Caco-2 (cell line): ENCODE results near the gene S100A16. TPM values are rescaled to one million over a fixed set of nuclear protein-coding genes. Genes with fewer than 3 reads are reported as not detected.
"Not testable (repeated sequence)": the region's sequence is repeated elsewhere in the genome, so short reads cannot be mapped to it uniquely, and the experiment has no call there.

Source experiments
- BruUV-seq: library from RNA; stranded (reverse); fragments of 400-500 nt; replicated peaks from 2 replicates; lab custom pipeline; 2021; lab: Mats Ljungman, UMichigan
- CTCF ChIA-PET: fragments of 300-600 bp; sonication (Branson Sonifier 250); formaldehyde crosslinking; loops from one replicate; lab custom pipeline; 2022; ENCODE audit warnings: antibody characterized with exemption; lab: Charles Lee
- POLR2A ChIA-PET: fragments of 300-600 bp; sonication (Branson Sonifier 250); formaldehyde crosslinking; loops from one replicate; lab custom pipeline; 2022; ENCODE audit warnings: antibody characterized with exemption; lab: Charles Lee
- DNase-seq, 2 experiments: peaks; one replicate each; pipeline versions ENCODE4 v3.0.0 to v3.0.0-alpha.2; 2020 to 2022
- H3K27me3 ChIP-seq: replicated peaks from 2 replicates; pipeline ENCODE4 v1.6.0; 2011; ENCODE audit warnings: low read length; ENCODE audit not compliant: control insufficient read depth, insufficient read depth
- H3K36me3 ChIP-seq: 2 replicates; pipeline ENCODE4 v1.5.1; 2011; ENCODE audit warnings: low read length; ENCODE audit not compliant: control insufficient read depth, insufficient read depth
- H3K4me1 ChIP-seq: fragments of 250-450 bp; sonication (Bioruptor Pico); 2 replicates; pipeline ENCODE4 v1.5.1; 2020; ENCODE audit warnings: mild to moderate bottlenecking
- H3K4me3 ChIP-seq: 2 replicates; pipeline ENCODE4 v1.5.1; 2011; ENCODE audit warnings: low read depth, mild to moderate bottlenecking, control low read depth, low read length
- H3K9me3 ChIP-seq: fragments of 250-450 bp; sonication (Bioruptor Pico); 2 replicates; pipeline ENCODE4 v1.5.1; 2020; ENCODE audit warnings: mild to moderate bottlenecking, moderate library complexity
- H3K27ac Mint-ChIP-seq: one replicate; pipeline ENCODE4 v1.8.0; 2022; ENCODE audit warnings: mixed read lengths; ENCODE audit not compliant: unreplicated experiment
- H3K27me3 Mint-ChIP-seq: one replicate; pipeline ENCODE4 v1.8.0; 2022; ENCODE audit warnings: mixed read lengths; ENCODE audit not compliant: insufficient read depth, unreplicated experiment
- H3K36me3 Mint-ChIP-seq: one replicate; pipeline ENCODE4 v1.8.0; 2022; ENCODE audit warnings: mild to moderate bottlenecking, mixed read lengths; ENCODE audit not compliant: insufficient read depth, unreplicated experiment
- H3K4me1 Mint-ChIP-seq: one replicate; pipeline ENCODE4 v1.8.0; 2022; ENCODE audit warnings: low read depth, mixed read lengths; ENCODE audit not compliant: unreplicated experiment
- H3K4me3 Mint-ChIP-seq: one replicate; pipeline ENCODE4 v1.8.0; 2022; ENCODE audit warnings: mild to moderate bottlenecking, moderate library complexity, mixed read lengths; ENCODE audit not compliant: unreplicated experiment
- H3K9me3 Mint-ChIP-seq: one replicate; pipeline ENCODE4 v1.8.0; 2022; ENCODE audit warnings: mixed read lengths; ENCODE audit not compliant: unreplicated experiment
- CTCF ChIP-seq, 2 experiments: fragments of 200-600 bp in 1 of 2; IDR thresholded peaks; 1 replicate in 1 of 2; 2 replicates in 1 of 2; pipeline versions ENCODE4 v1.5.1 to v1.8.0; 2011 to 2022; ENCODE audit warnings: antibody characterized with exemption in 1 of 2, control low read depth in 1 of 2, inconsistent platforms in 1 of 2, low read depth in 1 of 2, low read length in 1 of 2, mild to moderate bottlenecking in 1 of 2, moderate library complexity in 1 of 2; ENCODE audit not compliant: insufficient read depth in 1 of 2, severe bottlenecking in 1 of 2, unreplicated experiment in 1 of 2
- intact Hi-C: fragments of 100-400 bp; cut with micrococcal nuclease; formaldehyde crosslinking; loops from one replicate; pipeline ENCODE4 v1.10.0; 2022; ENCODE audit not compliant: unreplicated experiment
- total RNA-seq: library from RNA; stranded (reverse); gene quantifications from 2 replicates; pipeline ENCODE4 v1.2.3, GENCODE V29; 2022

S100A16 gene
- total RNA-seq, 1 experiment from 2014 or later: 243 TPM

DNA sequence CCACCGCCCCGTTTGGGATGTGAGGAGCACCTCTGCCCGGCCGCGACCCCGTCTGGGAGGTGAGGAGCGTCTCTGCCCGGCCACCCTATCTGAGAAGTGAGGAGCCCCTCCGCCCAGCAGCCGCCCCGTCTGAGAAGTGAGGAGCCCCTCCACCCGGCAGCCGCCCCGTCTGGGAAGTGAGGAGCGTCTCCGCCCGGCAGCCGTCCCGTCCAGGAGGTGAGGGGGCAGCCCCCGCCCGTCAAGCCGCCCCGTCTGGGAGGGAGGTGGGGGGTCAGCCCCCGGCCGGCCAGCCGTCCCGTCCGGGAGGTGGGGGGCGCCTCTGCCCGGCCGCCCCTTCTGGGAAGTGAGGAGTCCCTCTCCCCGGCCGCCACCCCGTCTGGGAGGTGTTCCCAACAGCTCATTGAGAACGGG is 37.9 kb downstream of the S100A16 start:
- peak overlapping the region; percentile 73 for H3K27ac Mint-ChIP-seq
- peaks cover 62% of the 10 kb centered on the region for H3K4me1 ChIP-seq
- H3K36me3 ChIP-seq, BruUV-seq, H3K4me3 Mint-ChIP-seq, H3K9me3 Mint-ChIP-seq, CTCF ChIA-PET, H3K27me3 Mint-ChIP-seq, H3K4me3 ChIP-seq, POLR2A ChIA-PET, H3K9me3 ChIP-seq, DNase-seq, H3K27me3 ChIP-seq: not testable (repeated sequence)
- peaks cover 63% of the 10 kb centered on the region for H3K4me1 Mint-ChIP-seq
- peaks cover 20% of the 10 kb centered on the region for H3K36me3 Mint-ChIP-seq
- intact Hi-C loops: loop anchor here (5.0 kb wide), 1 partner anchor 97 kb away; the partner anchor contains the start of gene ILF2

DNA sequence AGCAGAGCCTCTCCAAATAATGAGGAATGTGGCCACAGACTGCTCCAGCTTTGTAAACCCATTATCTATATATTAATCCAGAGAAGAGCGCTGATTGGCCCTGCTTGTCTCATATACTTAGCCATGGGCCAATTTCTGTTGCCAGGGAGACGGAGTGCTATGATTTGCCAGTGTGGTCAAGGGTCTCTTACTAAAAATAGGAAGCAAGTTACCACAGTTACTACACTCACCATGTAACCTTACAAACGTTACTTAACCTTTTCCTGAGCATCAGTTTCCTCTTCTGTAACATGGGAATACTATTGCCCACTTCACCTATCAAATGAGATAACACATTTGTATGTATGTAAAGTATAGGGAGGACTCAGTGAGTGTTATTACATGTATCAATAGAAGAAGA is 39.6 kb downstream of the S100A16 start:
- Mint-ChIP-seq H3K27ac (peak overlapping the region; percentile 29), H3K9me3 (no peaks in the 10 kb centered on the region), H3K4me1 (peaks cover 65% of the 10 kb centered on the region), H3K36me3 (peaks cover 16% of the 10 kb centered on the region), H3K27me3 (no peaks in the 10 kb centered on the region), H3K4me3 (no peak overlapping the region)
- BruUV-seq: no TSS peak
- no peaks in the 10 kb centered on the region for H3K36me3 ChIP-seq
- intact Hi-C loops: loop anchor here (2.0 kb wide), 1 partner anchor 53 kb away; the partner anchor contains the start of gene S100A13
- ChIA-PET POLR2A (no interaction called here), CTCF (interaction anchor here (1.3 to 3.1 kb wide), 4 partner anchors 35 to 61 kb away, joined by 4 to 25 read pairs (median 12); partner anchors contain the start of genes CHTOP, S100A1, S100A13 and S100A14)
- DNase-seq: no peak
- no peaks in the 10 kb centered on the region for H3K9me3 ChIP-seq
- H3K4me1 ChIP-seq: peaks cover 58% of the 10 kb centered on the region
- no peaks in the 10 kb centered on the region for H3K27me3 ChIP-seq
- H3K4me3 ChIP-seq: no peak overlapping the region
- no peak for TF ChIP-seq CTCF (IDR thresholded peaks at IDR 0.05; ENCODE audit: insufficient read depth in 1 of 2, low read depth in 1 of 2, low read length in 1 of 2, severe bottlenecking in 1 of 2, unreplicated experiment in 1 of 2)

GRCh38 chr1:153572569-153573015 is 40.3 kb downstream of the S100A16 start:
- Histone ChIP-seq H3K36me3 (no peaks in the 10 kb centered on the region), H3K27me3 (no peaks in the 10 kb centered on the region), H3K4me3 (no peak overlapping the region), H3K4me1 (peaks cover 58% of the 10 kb centered on the region), H3K9me3 (no peaks in the 10 kb centered on the region)
- peak overlapping the region; percentile 29 for H3K27ac Mint-ChIP-seq
- H3K4me1 Mint-ChIP-seq: peaks cover 65% of the 10 kb centered on the region
- H3K4me3 Mint-ChIP-seq: no peak overlapping the region
- ChIA-PET CTCF (interaction anchor here (0.6 to 3.1 kb wide), 12 partner anchors 28 to 62 kb away, joined by 3 to 25 read pairs (median 4); partner anchors contain the start of genes CHTOP, S100A1, S100A13 and S100A14), POLR2A (interaction anchor here (0.6 to 1.2 kb wide), 2 partner anchors 62 to 82 kb away, joined by 3 to 5 read pairs; no protein-coding TSS in a partner anchor)
- DNase-seq: peak; percentile 63 to 69
- peak in 1 of 2 experiments; percentile 70 for TF ChIP-seq CTCF (IDR thresholded peaks at IDR 0.05; ENCODE audit: insufficient read depth in 1 of 2, low read depth in 1 of 2, low read length in 1 of 2, severe bottlenecking in 1 of 2, unreplicated experiment in 1 of 2)
- H3K27me3 Mint-ChIP-seq: no peaks in the 10 kb centered on the region
- intact Hi-C loops: loop anchor here (1.0 to 2.0 kb wide), 2 partner anchors 45 to 54 kb away; partner anchors contain the start of gene S100A13
- H3K36me3 Mint-ChIP-seq: peaks cover 23% of the 10 kb centered on the region
- H3K9me3 Mint-ChIP-seq: no peaks in the 10 kb centered on the region
- BruUV-seq: no TSS peak
